Fibroblast of skin of scalp (primary cell): ENCODE results near the gene SLCO1B1.

ENCODE experiments used
- DNase-seq: peaks from one replicate; pipeline ENCODE4 v3.0.0-alpha.2; 2013

SLCO1B1 gene

DNA sequence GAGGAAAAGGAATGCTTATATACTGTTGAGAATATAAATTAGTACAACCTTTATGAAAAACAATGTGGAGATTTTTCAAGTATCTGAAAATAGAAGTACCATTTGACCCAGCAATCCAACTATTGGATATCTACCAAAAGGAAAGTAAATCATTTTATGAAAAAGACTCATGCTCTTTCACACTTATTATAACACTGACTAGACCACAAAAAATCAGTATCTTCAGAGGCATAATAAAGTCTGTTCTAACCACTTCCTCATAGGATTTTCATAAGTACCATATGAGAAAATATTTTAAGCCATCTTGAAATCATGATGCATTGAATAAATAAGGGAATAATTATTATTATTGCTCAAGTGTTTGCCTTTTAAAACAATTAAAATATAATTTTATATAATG, 90.8 kb downstream of the SLCO1B1 start:
- DNase-seq = no peak

DNA sequence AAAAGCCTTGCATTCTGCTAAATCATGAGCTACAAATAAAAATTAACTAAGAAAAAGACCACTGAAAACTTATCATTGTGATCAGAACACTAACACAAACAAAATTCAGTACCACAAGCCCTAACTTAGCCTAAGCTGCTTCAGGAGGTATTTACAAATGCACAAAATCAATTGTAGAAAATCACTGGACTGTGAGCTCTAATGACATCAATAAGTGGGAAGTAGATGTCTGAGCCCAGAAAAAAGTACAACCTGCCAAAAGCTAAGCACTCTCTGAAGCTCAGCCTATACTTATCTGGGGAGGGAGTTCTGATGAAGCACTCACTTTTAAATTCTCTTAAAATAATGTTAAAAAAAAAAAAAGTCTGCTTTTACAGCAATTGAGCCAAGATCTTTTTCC, 92.9 kb downstream of the SLCO1B1 start:
- DNase-seq = no peak

DNA sequence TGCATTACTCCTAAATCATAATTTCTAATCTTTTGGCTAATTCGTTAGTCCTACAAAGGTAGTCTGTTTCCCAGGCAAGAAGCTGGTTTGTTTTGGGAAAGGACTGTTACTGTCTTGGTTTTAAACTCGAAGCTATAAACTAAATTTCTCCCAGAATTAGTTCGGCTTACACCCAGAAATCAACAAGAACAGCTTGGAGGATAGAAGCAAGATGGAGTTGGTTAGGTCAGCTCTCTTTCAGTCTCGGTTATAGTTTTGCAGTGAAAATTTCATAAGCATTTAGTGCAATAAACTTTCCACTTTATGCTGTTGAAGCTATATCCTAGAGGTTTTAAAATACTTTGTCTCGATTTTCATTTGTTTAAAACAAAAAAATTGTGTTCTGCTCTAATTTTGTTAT, 103.4 kb downstream of the SLCO1B1 start:
- DNase-seq = no peak

DNA sequence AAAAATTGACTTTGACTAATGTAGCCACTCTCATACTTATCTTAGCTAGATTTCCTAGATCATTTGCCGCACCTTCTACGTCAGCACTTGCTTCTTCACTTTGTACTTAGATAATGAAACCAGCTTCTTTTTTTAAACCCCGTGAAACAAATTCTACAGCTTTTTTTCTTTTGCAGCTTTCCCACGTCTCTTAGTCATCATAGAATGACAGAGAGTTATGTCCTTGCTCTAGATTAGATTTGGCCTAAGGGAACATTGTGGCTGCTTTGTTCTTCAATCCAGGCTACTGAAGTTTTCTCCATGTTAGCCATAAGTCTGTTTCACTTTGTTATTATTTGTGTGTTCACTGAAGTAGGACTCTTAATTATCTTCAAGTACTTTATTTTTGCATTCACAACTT, 108.9 kb downstream of the SLCO1B1 start:
- no peak for DNase-seq

DNA sequence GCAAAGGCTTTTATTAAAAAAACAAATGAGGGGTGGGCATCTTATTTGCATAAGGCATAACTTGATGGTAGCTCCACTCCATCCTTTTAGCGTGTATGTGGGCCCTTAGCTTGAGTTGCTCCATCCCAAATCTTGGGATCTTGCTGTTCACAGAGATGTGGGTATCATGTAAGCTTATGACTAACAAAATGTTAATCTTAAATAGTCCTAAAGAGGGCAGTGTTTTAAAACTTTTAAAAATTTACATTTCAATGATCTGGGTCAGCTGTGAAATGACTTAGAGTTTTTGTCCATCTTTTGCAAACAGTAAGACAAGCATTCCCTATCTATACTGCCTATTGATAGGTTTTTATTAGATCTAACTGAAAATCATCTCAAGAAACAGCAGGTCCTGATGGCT, 117.7 kb downstream of the SLCO1B1 start:
- DNase-seq = peak; percentile 7

DNA sequence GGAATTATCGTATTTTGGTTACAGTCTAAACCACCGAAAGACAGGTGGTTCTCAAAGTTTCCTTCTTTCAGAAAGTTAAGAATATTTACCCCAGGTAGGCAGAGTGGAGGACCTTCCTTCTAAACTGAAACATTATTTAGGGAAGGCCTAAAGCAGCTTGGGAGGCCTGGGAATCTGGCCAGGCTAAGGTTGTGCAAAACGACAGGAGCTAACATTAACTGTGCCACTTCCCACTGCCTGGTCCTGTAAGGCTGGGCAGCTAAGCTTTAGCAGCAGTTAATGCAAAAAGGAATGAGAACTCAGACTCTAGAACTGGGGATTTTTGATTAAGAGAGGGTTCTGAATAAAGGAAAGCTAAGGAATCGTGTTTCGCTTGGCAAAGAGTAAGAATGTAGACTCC, 121.1 kb downstream of the SLCO1B1 start:
- DNase-seq = no peak

DNA sequence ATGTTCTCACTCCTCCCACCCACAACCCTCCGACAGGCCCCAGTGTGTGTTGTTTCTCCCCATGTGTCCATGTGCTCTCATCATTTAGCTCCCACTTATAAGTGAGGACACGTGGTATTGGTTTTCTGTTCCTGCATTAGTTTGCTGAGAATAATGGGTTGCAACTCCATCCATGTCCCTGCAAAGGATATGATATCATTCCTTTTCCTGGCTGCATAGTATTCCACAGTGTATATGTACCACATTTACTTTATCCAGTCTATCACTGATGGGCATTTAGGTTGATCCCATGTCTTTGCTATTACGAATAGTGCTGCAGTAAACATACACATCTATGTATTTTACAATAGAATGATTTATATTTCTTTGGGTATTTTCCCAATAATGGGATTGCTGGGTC, 126.2 kb downstream of the SLCO1B1 start:
- no peak for DNase-seq

DNA sequence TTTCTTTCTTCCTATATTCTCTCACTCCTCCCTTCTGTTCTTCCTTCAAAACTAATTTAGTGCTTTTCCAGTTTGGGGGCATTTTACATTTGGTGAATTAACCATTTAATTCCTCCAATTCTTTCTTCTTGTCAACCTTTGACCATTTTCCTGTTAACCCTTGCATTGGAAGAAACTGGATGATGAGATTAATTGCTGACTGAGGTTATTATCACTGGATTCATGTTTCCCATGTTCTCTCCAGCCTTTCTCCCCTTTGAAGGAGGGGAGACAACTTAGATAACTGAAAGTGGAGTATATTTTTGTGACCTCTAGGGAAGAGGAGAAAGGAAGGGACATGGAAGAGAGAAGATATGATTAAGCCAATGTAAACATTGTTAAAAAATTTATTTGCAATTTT, 133.2 kb downstream of the SLCO1B1 start:
- DNase-seq = no peak

DNA sequence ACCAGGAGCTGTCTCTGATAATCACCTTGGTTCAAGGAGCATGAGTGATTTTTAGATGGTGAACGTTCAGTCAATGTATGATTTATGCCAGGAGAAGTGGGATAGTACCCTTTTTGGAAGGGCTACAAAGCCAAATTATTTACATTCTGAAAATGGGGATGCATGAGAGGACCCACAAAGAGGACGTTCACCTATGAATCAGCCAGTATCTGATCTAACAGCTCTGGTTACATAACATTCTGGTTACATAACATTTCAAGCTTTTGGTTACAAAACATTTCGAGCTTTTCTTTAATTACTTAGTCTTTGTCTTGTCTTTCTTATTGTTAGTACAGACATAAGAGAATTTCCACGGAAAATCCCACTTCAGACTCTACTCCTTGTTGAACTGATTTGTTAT, 134.9 kb downstream of the SLCO1B1 start:
- no peak for DNase-seq

DNA sequence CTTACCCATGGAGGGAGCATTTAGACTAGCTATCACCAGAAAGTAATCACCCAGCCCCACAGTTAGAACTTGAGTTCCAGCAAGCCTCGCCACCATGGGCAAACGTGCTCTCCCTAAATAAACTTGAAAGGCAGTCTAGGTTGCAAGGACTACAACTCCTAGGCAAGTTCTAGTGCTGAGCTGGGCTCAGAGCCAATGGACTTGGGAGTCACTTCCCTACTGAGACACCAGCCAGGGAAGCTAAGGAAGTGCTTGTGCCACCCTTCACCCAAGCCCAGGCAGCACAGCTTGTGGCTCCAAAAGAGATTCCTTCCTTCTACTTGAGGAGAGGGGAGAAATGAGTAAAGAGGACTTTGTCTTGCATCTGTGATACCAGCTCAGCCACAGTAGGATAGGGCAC, 145.8 kb downstream of the SLCO1B1 start:
- DNase-seq = no peak
